IMR-90 (cell line): ENCODE measurements around the gene ITGAL. TPM values are rescaled to one million over a fixed set of nuclear protein-coding genes. Genes with fewer than 3 reads are reported as not detected.

Experiments used
- ATAC-seq: fragments of 200-7000 bp; cut with Tn5 transposase; 2 replicates; pipeline ENCODE4 v1.9.1; 2020; ENCODE audit warnings: low read depth, mild to moderate bottlenecking, moderate library complexity
- BruUV-seq: library from RNA; stranded (reverse); fragments of 400-500 nt; replicated peaks from 2 replicates; lab custom pipeline; 2021; lab: Mats Ljungman, UMichigan
- CTCF ChIA-PET: fragments of 300-600 bp; formaldehyde crosslinking; extraction: SDS; loops from one replicate; lab custom pipeline; 2021; ENCODE audit warnings: antibody characterized with exemption; lab: Yijun Ruan, JAX
- POLR2A ChIA-PET: fragments of 300-600 bp; sonication (Branson Sonifier 250); formaldehyde crosslinking; loops from one replicate; lab custom pipeline; 2022; ENCODE audit warnings: antibody characterized with exemption; ENCODE audit not compliant: unreplicated experiment; lab: Charles Lee
- DNase-seq: peaks from one replicate; pipeline ENCODE4 v3.0.0; 2013
- H2AFZ ChIP-seq: replicated peaks from 2 replicates; pipeline ENCODE3; 2013; ENCODE audit warnings: low read length, mild to moderate bottlenecking; ENCODE audit not compliant: poor library complexity
- H2AK5ac ChIP-seq: 2 replicates; pipeline ENCODE4 v1.6.1; 2013; ENCODE audit warnings: low read depth, low read length, inconsistent platforms
- H2AK9ac ChIP-seq: replicated peaks from 2 replicates; pipeline ENCODE3; 2013; ENCODE audit warnings: mild to moderate bottlenecking, low read depth, low read length, moderate library complexity; ENCODE audit not compliant: poor library complexity
- H2BK120ac ChIP-seq: 2 replicates; pipeline ENCODE4 v1.6.1; 2013; ENCODE audit warnings: low read depth, low read length, inconsistent platforms
- H2BK15ac ChIP-seq: 3 replicates; pipeline ENCODE4 v1.6.1; 2013; ENCODE audit warnings: low read depth, low read length, inconsistent platforms
- H2BK20ac ChIP-seq: 2 replicates; pipeline ENCODE4 v1.6.1; 2013; ENCODE audit warnings: low read depth, mild to moderate bottlenecking, inconsistent platforms, low read length, moderate library complexity
- H2BK5ac ChIP-seq: 2 replicates; pipeline ENCODE4 v1.6.1; 2013; ENCODE audit warnings: mild to moderate bottlenecking, low read depth, low read length, inconsistent platforms; ENCODE audit not compliant: poor library complexity, severe bottlenecking
- H3K14ac ChIP-seq: replicated peaks from 2 replicates; pipeline ENCODE4 v1.6.1; 2013; ENCODE audit warnings: low read depth, low read length, inconsistent platforms
- H3K18ac ChIP-seq: 2 replicates; pipeline ENCODE4 v1.6.1; 2013; ENCODE audit warnings: low read depth, low read length, control low read depth
- H3K23ac ChIP-seq: 2 replicates; pipeline ENCODE4 v1.6.1; 2013; ENCODE audit warnings: low read depth, low read length, inconsistent platforms
- H3K27ac ChIP-seq: 2 replicates; pipeline ENCODE4 v1.5.1; 2013; ENCODE audit warnings: mild to moderate bottlenecking, control low read depth, low read length; ENCODE audit not compliant: insufficient read depth
- H3K27me3 ChIP-seq: 2 replicates; pipeline ENCODE4 v1.6.1; 2013; ENCODE audit warnings: low read length; ENCODE audit not compliant: control insufficient read depth, insufficient read depth
- H3K36me3 ChIP-seq: 2 replicates; pipeline ENCODE4 v1.6.1; 2013; ENCODE audit warnings: low read length, mixed read lengths; ENCODE audit not compliant: control insufficient read depth, insufficient read depth
- H3K4ac ChIP-seq: 2 replicates; pipeline ENCODE4 v1.6.1; 2013; ENCODE audit warnings: low read depth, low read length, inconsistent platforms
- H3K4me1 ChIP-seq: 2 replicates; pipeline ENCODE4 v1.6.1; 2013; ENCODE audit warnings: low read length, mixed read lengths; ENCODE audit not compliant: control insufficient read depth, insufficient read depth
- H3K4me2 ChIP-seq: 2 replicates; pipeline ENCODE4 v1.6.1; 2013; ENCODE audit warnings: low read depth, mild to moderate bottlenecking, control low read depth, low read length, moderate library complexity
- H3K4me3 ChIP-seq: 2 replicates; pipeline ENCODE4 v1.5.1; 2013; ENCODE audit warnings: low read depth, mild to moderate bottlenecking, control low read depth, low read length, moderate library complexity; ENCODE audit not compliant: insufficient read depth
- H3K56ac ChIP-seq: 2 replicates; pipeline ENCODE4 v1.6.1; 2013; ENCODE audit warnings: low read length, inconsistent platforms; ENCODE audit not compliant: insufficient read depth; ENCODE audit errors: extremely low read depth
- H3K79me1 ChIP-seq, 2 experiments: 2 replicates each; pipeline ENCODE4 v1.6.1; 2013; ENCODE audit warnings: low read length in 2 of 2, inconsistent platforms in 1 of 2, low read depth in 1 of 2
- H3K9ac ChIP-seq: 2 replicates; pipeline ENCODE4 v1.6.1; 2013; ENCODE audit warnings: low read depth, low read length, control low read depth
- H3K9me1 ChIP-seq: 2 replicates; pipeline ENCODE4 v1.6.1; 2013; ENCODE audit warnings: low read length, inconsistent platforms; ENCODE audit not compliant: insufficient read depth
- H3K9me3 ChIP-seq: 2 replicates; pipeline ENCODE4 v1.6.1; 2013; ENCODE audit warnings: low read length; ENCODE audit not compliant: control insufficient read depth, insufficient read depth
- H4K20me1 ChIP-seq: 2 replicates; pipeline ENCODE4 v1.6.1; 2013; ENCODE audit warnings: low read length, inconsistent platforms; ENCODE audit not compliant: insufficient read depth
- H4K5ac ChIP-seq: 2 replicates; pipeline ENCODE4 v1.6.1; 2013; ENCODE audit warnings: mild to moderate bottlenecking, low read depth, low read length, control low read depth
- H4K8ac ChIP-seq, 2 experiments: 2 replicates each; pipeline ENCODE4 v1.6.1; 2013; ENCODE audit warnings: low read depth in 2 of 2, low read length in 2 of 2, control low read depth in 1 of 2, inconsistent platforms in 1 of 2
- H4K91ac ChIP-seq: 2 replicates; pipeline ENCODE4 v1.6.1; 2013; ENCODE audit warnings: low read depth, low read length, inconsistent platforms; ENCODE audit not compliant: insufficient read depth
- BHLHE40 ChIP-seq: fragments of 150-350 bp; IDR thresholded peaks from 2 replicates; pipeline ENCODE4 v1.6.1; 2016; ENCODE audit warnings: mild to moderate bottlenecking, low read depth, low read length
- CEBPB ChIP-seq: IDR thresholded peaks from 2 replicates; pipeline ENCODE4 v1.6.1; 2012; ENCODE audit warnings: low read depth, low read length, improper control_type of control experiment
- CHD1 ChIP-seq: IDR thresholded peaks from 2 replicates; pipeline ENCODE4 v1.6.1; 2012; ENCODE audit warnings: low read depth, low read length, improper control_type of control experiment
- CTCF ChIP-seq: conservative IDR thresholded peaks from 2 replicates; pipeline ENCODE4 v1.5.1; 2012; ENCODE audit warnings: mild to moderate bottlenecking, low read depth, low read length, improper control_type of control experiment
- FOS ChIP-seq: fragments of 150-350 bp; IDR thresholded peaks from 2 replicates; pipeline ENCODE4 v1.6.1; 2016; ENCODE audit warnings: low read depth, low read length
- MAFK ChIP-seq: IDR thresholded peaks from 2 replicates; pipeline ENCODE4 v1.6.1; 2012; ENCODE audit warnings: low read depth, low read length, improper control_type of control experiment
- MAZ ChIP-seq: IDR thresholded peaks from 2 replicates; pipeline ENCODE4 v1.6.1; 2012; ENCODE audit warnings: low read depth, mild to moderate bottlenecking, low read length, improper control_type of control experiment, moderate library complexity, borderline replicate concordance
- MXI1 ChIP-seq: IDR thresholded peaks from 2 replicates; pipeline ENCODE4 v1.6.1; 2012; ENCODE audit warnings: low read depth, mild to moderate bottlenecking, low read length, moderate library complexity, borderline replicate concordance
- NFE2L2 ChIP-seq: fragments of 150-350 bp; IDR thresholded peaks from 2 replicates; pipeline ENCODE4 v1.6.1; 2016; ENCODE audit warnings: low read depth, mild to moderate bottlenecking, low read length
- POLR2A ChIP-seq: IDR thresholded peaks from 2 replicates; pipeline ENCODE4 v1.6.1; 2012; ENCODE audit warnings: mild to moderate bottlenecking, low read depth, low read length
- RAD21 ChIP-seq: IDR thresholded peaks from 2 replicates; pipeline ENCODE4 v1.6.1; 2012; ENCODE audit warnings: low read length, improper control_type of control experiment
- RCOR1 ChIP-seq: IDR thresholded peaks from 2 replicates; pipeline ENCODE4 v1.6.1; 2012; ENCODE audit warnings: mild to moderate bottlenecking, low read length, improper control_type of control experiment; ENCODE audit not compliant: insufficient replicate concordance
- RFX5 ChIP-seq: IDR thresholded peaks from 2 replicates; pipeline ENCODE4 v1.8.0; 2012; ENCODE audit warnings: low read depth, mild to moderate bottlenecking, low read length, moderate library complexity
- USF2 ChIP-seq: fragments of 150-350 bp; IDR thresholded peaks from 2 replicates; pipeline ENCODE4 v1.6.1; 2017; ENCODE audit warnings: mild to moderate bottlenecking, antibody characterized with exemption, low read length, low read depth
- WGBS, 2 experiments: methylation state at CpG; one replicate each; pipeline versions ENCODE4 v1.1.5 to v1.1.7; 2013; ENCODE audit warnings: missing lambda C conversion rate in 2 of 2; ENCODE audit not compliant: insufficient read length in 1 of 2; ENCODE audit errors: extremely low coverage in 2 of 2; 5-methylcytosine and 5-hydroxymethylcytosine counted together
- dilution Hi-C: fragments of 300-500 bp; cut with HindIII; formaldehyde crosslinking; loops from one replicate; pipeline ENCODE4 v1.14.3; 2018; ENCODE audit warnings: low sequenced_read_pairs; ENCODE audit not compliant: unreplicated experiment
- in situ Hi-C: fragments of 300-500 bp; cut with MboI; formaldehyde crosslinking; loops from 3 replicates; pipeline ENCODE4 v1.14.3; 2019; ENCODE audit warnings: low sequenced_read_pairs, inconsistent platforms, mixed read lengths
- intact Hi-C: fragments of 100-400 bp; cut with micrococcal nuclease; formaldehyde crosslinking; loops from 2 replicates; pipeline ENCODE4 v1.10.0; 2022
- polyA plus RNA-seq, 3 experiments: library from polyadenylated mRNA; depleted of rRNA; stranded (reverse); fragments of >200 nt; gene quantifications; 2 replicates each; pipeline ENCODE4 v1.2.3, GENCODE V29; 2012; ENCODE audit warnings: low replicate concordance in 1 of 3
- total RNA-seq: library from RNA; depleted of rRNA; stranded (reverse); fragments of >200 nt; gene quantifications from 2 replicates; pipeline ENCODE4 v1.2.3, GENCODE V29; 2012
- TF ChIP-seq, protein P1 (sequence below): fragments of 150-350 bp; IDR thresholded peaks from 2 replicates; pipeline ENCODE4 v1.6.1; 2016; ENCODE audit warnings: low read depth, mild to moderate bottlenecking, low read length, moderate library complexity, borderline replicate concordance

Gene ITGAL
- total and polyA plus RNA-seq, 2 of the 4 experiments (the other 2 are of a cell fraction): not detected

- no TSS peak for BruUV-seq
- ChIA-PET CTCF (no interaction called here), POLR2A (no interaction called here)
- no peak for DNase-seq
- Histone ChIP-seq H2AFZ (no peak overlapping the region), H2BK5ac (no peak overlapping the region), H3K4me2 (no peak overlapping the region), H4K20me1 (no peaks in the 10 kb centered on the region), H3K23ac (no peak overlapping the region), H3K9me1 (no peaks in the 10 kb centered on the region), H2BK120ac (no peak overlapping the region), H2AK9ac (no peak overlapping the region), H3K4me3 (no peak overlapping the region), H3K4me1 (no peaks in the 10 kb centered on the region), H3K27ac (no peak overlapping the region), H4K8ac (no peak overlapping the region), H3K18ac (no peak overlapping the region), H3K56ac (no peak overlapping the region), H2BK15ac (no peak overlapping the region), H3K14ac (no peak overlapping the region), H3K9ac (no peak overlapping the region), H2AK5ac (no peak overlapping the region), H4K91ac (no peak overlapping the region), H3K9me3 (no peaks in the 10 kb centered on the region), H3K79me1 (no peaks in the 10 kb centered on the region), H3K36me3 (no peaks in the 10 kb centered on the region), H3K27me3 (peaks cover 37% of the 10 kb centered on the region), H2BK20ac (no peak overlapping the region), H4K5ac (no peak overlapping the region), H3K4ac (no peak overlapping the region)
- 57% methylated on average over 5 of the region's 19 CpGs; no CpG with 5 or more reads in 1 of the 2 experiments for WGBS, 2 experiments
- dilution Hi-C loops (no loop called here), in situ Hi-C loops (no loop called here), intact Hi-C loops (no loop called here)
- no peak for ATAC-seq
- TF ChIP-seq MAZ (no peak), CHD1 (no peak), RAD21 (no peak), MAFK (no peak), USF2 (no peak), MXI1 (no peak), NFE2L2 (no peak), RCOR1 (no peak), FOS (no peak), RFX5 (no peak), POLR2A (no peak), CEBPB (no peak), CTCF (no peak), BHLHE40 (no peak)
- TF ChIP-seq, protein P1, sequence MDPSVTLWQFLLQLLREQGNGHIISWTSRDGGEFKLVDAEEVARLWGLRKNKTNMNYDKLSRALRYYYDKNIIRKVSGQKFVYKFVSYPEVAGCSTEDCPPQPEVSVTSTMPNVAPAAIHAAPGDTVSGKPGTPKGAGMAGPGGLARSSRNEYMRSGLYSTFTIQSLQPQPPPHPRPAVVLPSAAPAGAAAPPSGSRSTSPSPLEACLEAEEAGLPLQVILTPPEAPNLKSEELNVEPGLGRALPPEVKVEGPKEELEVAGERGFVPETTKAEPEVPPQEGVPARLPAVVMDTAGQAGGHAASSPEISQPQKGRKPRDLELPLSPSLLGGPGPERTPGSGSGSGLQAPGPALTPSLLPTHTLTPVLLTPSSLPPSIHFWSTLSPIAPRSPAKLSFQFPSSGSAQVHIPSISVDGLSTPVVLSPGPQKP: no peak
These were observed 910 bp downstream of the ITGAL start for GRCh38 chr16:30473231-30474073.
